Right lobe of liver (tissue), 6 donors: Measurements from ENCODE around the gene VSX1. TPM values are rescaled to one million over a fixed set of nuclear protein-coding genes. Genes with fewer than 3 reads are reported as not detected.

Experiments used
- ATAC-seq, 4 donors: fragments of 200-7000 bp; cut with Tn5 transposase; one replicate each; pipeline ENCODE4 v1.9.1; 2020; ENCODE audit warnings: mild to moderate bottlenecking in 4 of 4, moderate library complexity in 4 of 4
- DNase-seq, 3 donors: peaks; one replicate each; pipeline ENCODE4 v3.0.0-alpha.2; 2020
- H3K27ac ChIP-seq, 3 donors: fragments of 200-600 bp; one replicate each; pipeline ENCODE4 v1.8.0; 2022
- H3K27me3 ChIP-seq, 2 donors: fragments of 200-600 bp; one replicate each; pipeline ENCODE4 v1.8.0; 2022
- H3K36me3 ChIP-seq, 4 donors: fragments of 200-600 bp; sonication (generic) in 1 of 4; one replicate each; pipeline versions ENCODE4 v1.5.1 to v1.8.0; 2017 to 2022; ENCODE audit warnings: control low read depth in 1 of 4
- H3K4me1 ChIP-seq, 4 donors: fragments of 200-600 bp; sonication (generic) in 1 of 4; one replicate each; pipeline versions ENCODE4 v1.5.1 to v1.8.0; 2017 to 2022; ENCODE audit warnings: control low read depth in 1 of 4
- H3K4me3 ChIP-seq, 3 donors: fragments of 200-600 bp; one replicate each; pipeline ENCODE4 v1.8.0; 2022
- H3K9me3 ChIP-seq, 4 donors: fragments of 200-600 bp; sonication (generic) in 1 of 4; one replicate each; pipeline versions ENCODE4 v1.5.1 to v1.8.0; 2017 to 2022; ENCODE audit warnings: control low read depth in 1 of 4
- POLR2A ChIP-seq: fragments of 450-650 bp; IDR thresholded peaks from one replicate; pipeline ENCODE4 v1.6.1; 2017; ENCODE audit warnings: antibody characterized with exemption, mild to moderate bottlenecking
- WGBS: methylation state at CpG from one replicate; pipeline ENCODE4 v1.1.6; 2018; ENCODE audit warnings: low coverage, low lambda C conversion rate; ENCODE audit not compliant: insufficient coverage; ENCODE audit errors: missing lambda C conversion rate; 5-methylcytosine and 5-hydroxymethylcytosine counted together
- intact Hi-C, 2 donors: fragments of 100-400 bp; cut with DNase I; formaldehyde crosslinking; loops; one replicate each; pipeline versions ENCODE4 v1.11.2 to v1.14.1; 2022
- total RNA-seq, 6 experiments: library from RNA; depleted of rRNA in 2 of 6; stranded (reverse); fragments of >200 nt in 2 of 6; fragmentation: NEBNext Ultra II Directional in 3 of 6; extraction: Animal tissue kit (Norgen Biotek cat#: 25700) in 3 of 6; gene quantifications; one replicate each; pipeline versions ENCODE4 v1.1.0 to v1.2.4, GENCODE V29; 2016 to 2023
- TF ChIP-seq, protein P1 (sequence below), 4 donors: fragments of 200-600 bp in 3 of 4; fragments of 450-650 bp in 1 of 4; IDR thresholded peaks; one replicate each; pipeline versions ENCODE4 v1.5.1 to v1.8.0; 2016 to 2022; ENCODE audit warnings: antibody characterized with exemption in 4 of 4, mild to moderate bottlenecking in 2 of 4
- donor health status: DM: no; HTN: yes; CAD: no.
- donor health status: DM: no; HTN: no; CAD: no.
- donor health status: DM: no; HTN: no; CAD: no.
- donor health status: DM: no; HTN: yes; CAD: no.
- donor health status: DM: no; HTN: yes; CAD: no.

The VSX1 gene
- total RNA-seq, 6 experiments from 2014 or later = 0.25 to 0.73 TPM; not detected in 4

DNA sequence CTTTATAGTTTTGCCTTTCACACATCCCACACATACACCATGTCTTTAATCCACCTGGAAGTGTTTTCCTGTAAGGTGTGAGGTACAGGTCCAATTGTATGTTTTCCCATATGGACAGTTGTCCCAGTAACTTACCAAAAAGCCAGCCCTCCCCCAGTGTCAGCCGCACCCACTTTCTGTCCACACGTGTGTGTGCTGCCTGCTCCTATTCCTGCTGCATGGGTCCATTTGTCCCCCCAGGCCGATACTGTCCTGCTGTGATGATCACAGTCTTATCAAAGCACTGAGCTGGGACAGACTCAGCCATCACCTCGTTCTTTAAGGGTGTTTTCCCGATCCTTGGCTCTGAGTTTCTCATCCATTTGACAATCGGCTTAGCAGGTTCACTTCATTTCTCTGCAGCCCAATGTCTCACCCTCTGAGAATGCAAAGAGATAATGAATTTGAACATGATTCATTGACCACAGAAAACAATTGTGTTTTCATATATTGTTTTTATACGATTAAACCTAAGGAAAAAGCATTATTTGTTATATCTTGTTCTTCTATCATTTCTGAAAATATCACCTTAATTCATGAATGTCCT, 9.6 kb downstream of the VSX1 start:
- ATAC-seq (no peak), DNase-seq (peak in 1 of 3 donors; percentile 23)
- Histone ChIP-seq H3K27ac (no peak overlapping the region), H3K27me3 (peaks cover 0 to 6% of the 10 kb centered on the region in 2 donors), H3K9me3 (no peaks in the 10 kb centered on the region), H3K4me3 (no peak overlapping the region), H3K36me3 (no peaks in the 10 kb centered on the region), H3K4me1 (peaks cover 0 to 14% (median 2%) of the 10 kb centered on the region in 4 donors)
- 37% methylated on average over 5 of the region's 7 CpGs for WGBS
- TF ChIP-seq, protein P1, sequence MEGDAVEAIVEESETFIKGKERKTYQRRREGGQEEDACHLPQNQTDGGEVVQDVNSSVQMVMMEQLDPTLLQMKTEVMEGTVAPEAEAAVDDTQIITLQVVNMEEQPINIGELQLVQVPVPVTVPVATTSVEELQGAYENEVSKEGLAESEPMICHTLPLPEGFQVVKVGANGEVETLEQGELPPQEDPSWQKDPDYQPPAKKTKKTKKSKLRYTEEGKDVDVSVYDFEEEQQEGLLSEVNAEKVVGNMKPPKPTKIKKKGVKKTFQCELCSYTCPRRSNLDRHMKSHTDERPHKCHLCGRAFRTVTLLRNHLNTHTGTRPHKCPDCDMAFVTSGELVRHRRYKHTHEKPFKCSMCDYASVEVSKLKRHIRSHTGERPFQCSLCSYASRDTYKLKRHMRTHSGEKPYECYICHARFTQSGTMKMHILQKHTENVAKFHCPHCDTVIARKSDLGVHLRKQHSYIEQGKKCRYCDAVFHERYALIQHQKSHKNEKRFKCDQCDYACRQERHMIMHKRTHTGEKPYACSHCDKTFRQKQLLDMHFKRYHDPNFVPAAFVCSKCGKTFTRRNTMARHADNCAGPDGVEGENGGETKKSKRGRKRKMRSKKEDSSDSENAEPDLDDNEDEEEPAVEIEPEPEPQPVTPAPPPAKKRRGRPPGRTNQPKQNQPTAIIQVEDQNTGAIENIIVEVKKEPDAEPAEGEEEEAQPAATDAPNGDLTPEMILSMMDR (IDR thresholded peaks at IDR 0.05) = no peak
- TF ChIP-seq POLR2A = no peak
- intact Hi-C loops = loop anchor here in 1 of 2 donors (10.0 kb wide), 1 partner anchor 102 kb away; no protein-coding TSS in a partner anchor

DNA sequence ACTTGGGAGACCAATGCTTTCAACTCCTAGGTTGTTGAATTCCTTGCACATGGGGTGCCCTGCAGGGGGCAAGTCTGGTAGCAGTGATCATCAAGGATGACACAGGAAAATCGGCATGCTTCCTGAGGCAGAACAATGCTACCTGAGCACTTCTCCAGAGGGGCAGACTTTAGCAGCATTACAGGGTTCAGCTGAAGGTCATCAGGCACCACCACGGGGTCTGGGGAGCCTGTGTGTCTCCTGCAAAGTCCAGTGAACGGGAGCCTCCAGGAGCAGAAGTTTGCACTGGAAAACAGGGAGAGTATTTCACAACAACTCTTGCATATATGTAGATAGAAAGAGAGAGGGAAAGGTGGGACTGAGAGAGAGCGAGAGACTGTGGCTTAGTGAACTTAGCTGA, 10.2 kb downstream of the VSX1 start:
- H3K4me1 ChIP-seq = peaks cover 0 to 8% (median 0%) of the 10 kb centered on the region in 4 donors
- no peak overlapping the region for H3K4me3 ChIP-seq
- ATAC-seq (no peak), DNase-seq (peak in 1 of 3 donors; percentile 11)
- H3K9me3 ChIP-seq = no peaks in the 10 kb centered on the region
- H3K36me3 ChIP-seq = no peaks in the 10 kb centered on the region
- H3K27me3 ChIP-seq = peaks cover 0 to 6% of the 10 kb centered on the region in 2 donors
- no peak overlapping the region for H3K27ac ChIP-seq
- WGBS = 17% methylated on average over 4 of the region's 4 CpGs
- TF ChIP-seq, protein P1 (IDR thresholded peaks at IDR 0.05) = no peak
- TF ChIP-seq POLR2A = no peak
- intact Hi-C loops = loop anchor here in 1 of 2 donors (10.0 kb wide), 1 partner anchor 103 kb away; no protein-coding TSS in a partner anchor

DNA sequence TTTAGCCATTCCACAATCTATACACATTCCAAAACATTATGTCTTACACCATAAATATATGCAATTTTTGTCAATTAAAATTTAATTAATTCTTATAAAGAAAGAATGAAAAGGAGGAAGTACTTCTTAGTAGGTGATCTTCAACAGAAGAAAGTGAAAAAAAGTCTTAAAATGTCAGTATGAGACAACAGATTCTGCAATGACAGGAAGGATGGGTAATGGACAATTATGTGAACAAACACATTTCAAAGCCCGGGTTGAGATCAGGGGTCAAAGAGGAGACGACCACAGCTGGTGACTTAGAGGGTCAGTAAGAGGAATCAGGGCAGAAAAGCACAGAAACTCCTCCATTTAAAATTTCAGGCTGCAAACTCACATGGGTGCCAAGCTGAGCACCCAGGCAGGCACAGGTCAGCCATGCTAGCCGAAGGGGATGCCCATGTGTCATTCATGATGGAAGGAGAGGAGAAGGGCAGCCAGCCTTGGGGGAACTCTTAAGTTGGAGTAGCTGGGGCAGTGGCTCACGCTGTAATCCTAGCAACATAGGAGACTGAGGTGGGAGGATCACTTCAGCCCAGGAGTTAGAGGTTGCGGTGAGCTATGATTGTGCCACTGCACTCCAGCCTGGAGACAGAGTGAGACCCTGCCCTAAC, 11.0 kb downstream of the VSX1 start:
- intact Hi-C loops = loop anchor here in 1 of 2 donors (10.0 kb wide), 1 partner anchor 104 kb away; no protein-coding TSS in a partner anchor
- 17% methylated on average over 2 of the region's 5 CpGs for WGBS
- no peaks in the 10 kb centered on the region for H3K36me3 ChIP-seq
- TF ChIP-seq, protein P1 (IDR thresholded peaks at IDR 0.05) = no peak
- TF ChIP-seq POLR2A = no peak
- DNase-seq (no peak), ATAC-seq (no peak)
- H3K4me1 ChIP-seq = peaks cover 0 to 5% (median 0%) of the 10 kb centered on the region in 4 donors
- no peak overlapping the region for H3K27ac ChIP-seq
- H3K9me3 ChIP-seq = no peaks in the 10 kb centered on the region
- H3K4me3 ChIP-seq = no peak overlapping the region
- H3K27me3 ChIP-seq = peaks cover 0 to 6% of the 10 kb centered on the region in 2 donors

DNA sequence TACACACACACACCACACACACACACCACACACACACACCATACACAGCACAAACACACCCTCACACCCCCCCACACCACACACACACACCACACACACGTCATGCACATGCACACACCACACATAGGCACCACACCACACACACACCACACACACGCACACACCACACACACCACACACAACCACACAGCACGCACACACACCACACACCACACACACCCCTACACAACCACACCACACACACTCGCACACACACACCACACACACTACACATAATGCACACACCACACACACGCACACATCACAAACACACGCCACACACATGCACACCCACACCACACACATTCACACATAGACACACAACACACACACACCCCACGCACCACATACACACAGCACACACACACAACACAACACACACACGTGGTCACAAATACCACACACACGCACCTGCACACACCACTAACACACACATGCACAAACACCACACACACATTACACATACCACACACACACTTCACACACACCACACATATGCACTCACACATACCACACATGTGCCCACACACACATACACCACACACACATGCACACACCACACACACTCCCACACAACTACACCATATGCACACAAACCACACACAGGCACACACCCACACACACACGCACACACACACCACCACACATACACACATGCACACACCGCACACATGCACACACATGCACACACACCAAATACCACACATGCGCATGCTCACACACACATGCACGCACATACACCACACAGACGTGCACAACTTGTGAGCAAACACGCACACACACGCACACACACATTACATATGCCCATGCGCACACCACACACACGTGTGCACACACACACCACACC, 14.6 kb downstream of the VSX1 start:
- Histone ChIP-seq H3K4me1 (peaks cover 0 to 10% (median 0%) of the 10 kb centered on the region in 4 donors), H3K4me3 (no peak overlapping the region), H3K27me3 (no peaks in the 10 kb centered on the region), H3K27ac (no peak overlapping the region), H3K9me3 (no peaks in the 10 kb centered on the region), H3K36me3 (no peaks in the 10 kb centered on the region)
- TF ChIP-seq, protein P1 (IDR thresholded peaks at IDR 0.05) = no peak
- TF ChIP-seq POLR2A = no peak
- ATAC-seq (no peak), DNase-seq (peak in 1 of 3 donors; percentile 1)
- intact Hi-C loops = no loop called here
- 73% methylated on average over 16 of the region's 18 CpGs for WGBS
